Gastroesophageal sphincter (tissue), 4 donors: ENCODE data around the gene RNF150. TPM values are rescaled to one million over a fixed set of nuclear protein-coding genes. Genes with fewer than 3 reads are reported as not detected.
"Not testable (repeated sequence)": the region's sequence is repeated elsewhere in the genome, so short reads cannot be mapped to it uniquely, and the experiment has no call there.

Experiments
- ATAC-seq: fragments of 150-250 bp; one replicate; pipeline ENCODE4 v1.9.1; 2016; ENCODE audit warnings: mild to moderate bottlenecking, moderate library complexity
- H3K27ac ChIP-seq, 4 donors: fragments of 200-600 bp; sonication (generic) in 3 of 4; 1 replicate in 3 of 4; 2 replicates in 1 of 4; pipeline ENCODE4 v1.5.1; 2016 to 2019
- H3K27me3 ChIP-seq: fragments of 200-600 bp; sonication (generic); one replicate; pipeline ENCODE4 v1.5.1; 2019
- H3K36me3 ChIP-seq, 2 donors: fragments of 200-600 bp; sonication (generic); one replicate each; pipeline ENCODE4 v1.5.1; 2019; ENCODE audit warnings: control low read depth in 1 of 2
- H3K4me1 ChIP-seq, 3 donors: fragments of 200-600 bp; sonication (generic); 1 replicate in 2 of 3; 2 replicates in 1 of 3; pipeline ENCODE4 v1.5.1; 2016 to 2019; ENCODE audit warnings: control low read depth in 2 of 3
- H3K4me3 ChIP-seq, 2 donors: fragments of 200-600 bp; sonication (generic); one replicate each; pipeline ENCODE4 v1.5.1; 2019; ENCODE audit warnings: mild to moderate bottlenecking in 1 of 2, moderate library complexity in 1 of 2
- H3K9me3 ChIP-seq, 3 donors: fragments of 200-600 bp; sonication (generic); one replicate each; pipeline ENCODE4 v1.5.1; 2017 to 2019; ENCODE audit warnings: control low read depth in 2 of 3
- CTCF ChIP-seq, 4 experiments: fragments of 200-600 bp in 2 of 4; fragments of 450-650 bp in 2 of 4; sonication (generic) in 1 of 4; IDR thresholded peaks; one replicate each; pipeline ENCODE4 v1.5.1; 2017 to 2019; ENCODE audit warnings: antibody characterized with exemption in 4 of 4, mild to moderate bottlenecking in 2 of 4, moderate library complexity in 2 of 4
- EP300 ChIP-seq: sonication (generic); formaldehyde crosslinking; IDR thresholded peaks from one replicate; pipeline ENCODE4 v1.6.1; 2017; ENCODE audit warnings: antibody characterized with exemption, mild to moderate bottlenecking
- POLR2A ChIP-seq, 2 donors: fragments of 450-650 bp; IDR thresholded peaks; one replicate each; pipeline ENCODE4 v1.6.1; 2017; ENCODE audit warnings: antibody characterized with exemption in 2 of 2, mild to moderate bottlenecking in 2 of 2, moderate library complexity in 1 of 2
- POLR2AphosphoS5 ChIP-seq: sonication (generic); formaldehyde crosslinking; IDR thresholded peaks from one replicate; pipeline ENCODE4 v1.6.1; 2017; ENCODE audit warnings: antibody characterized with exemption
- WGBS, 2 donors: methylation state at CpG; one replicate each; pipeline ENCODE4 v1.1.5; 2018; ENCODE audit warnings: low coverage in 1 of 2; 5-methylcytosine and 5-hydroxymethylcytosine counted together
- total RNA-seq, 4 donors: library from RNA; depleted of rRNA; stranded (reverse); fragments of >200 nt; gene quantifications; one replicate each; pipeline ENCODE4 v1.1.0, GENCODE V29; 2016

RNF150 gene
- total RNA-seq, 4 donors from 2014 or later, result 36.5 to 70.5 (median 59.9) TPM

DNA sequence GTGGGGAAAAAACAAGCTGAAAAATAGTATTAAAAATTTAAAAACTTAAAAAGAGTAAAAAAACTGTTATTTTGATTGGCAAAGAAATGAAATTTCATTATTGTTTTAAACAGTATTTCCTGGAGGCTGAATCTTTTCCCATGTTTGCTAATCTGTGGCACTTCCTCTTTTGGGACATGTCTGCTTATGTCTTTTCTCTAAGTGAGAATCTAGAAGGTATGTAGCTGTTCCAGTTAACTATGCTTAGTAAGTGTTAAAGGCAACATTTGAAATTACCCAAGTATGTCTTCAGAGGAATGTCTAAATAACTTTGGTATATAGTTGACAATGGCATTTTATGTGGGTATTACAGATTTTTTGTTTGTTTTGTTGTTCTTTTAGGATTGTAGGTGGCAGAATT, 295.5 kb downstream of the RNF150 start:
- no peak for ATAC-seq
- Histone ChIP-seq H3K9me3 (peaks cover 0 to 7% (median 0%) of the 10 kb centered on the region in 3 donors), H3K36me3 (no peaks in the 10 kb centered on the region), H3K27ac (no peak overlapping the region), H3K27me3 (no peaks in the 10 kb centered on the region), H3K4me1 (peaks cover 0 to 18% (median 0%) of the 10 kb centered on the region in 3 donors), H3K4me3 (no peak overlapping the region)
- TF ChIP-seq CTCF (IDR thresholded peaks at IDR 0.05) (no peak), POLR2A (IDR thresholded peaks at IDR 0.05) (no peak), POLR2AphosphoS5 (no peak), EP300 (no peak)

- no peak for ATAC-seq
- Histone ChIP-seq H3K27ac (peak overlapping the region in 1 of 4 donors; percentile 1), H3K9me3 (no peaks in the 10 kb centered on the region), H3K4me3 (no peak overlapping the region), H3K27me3 (no peaks in the 10 kb centered on the region), H3K4me1 (peaks cover 0 to 12% (median 0%) of the 10 kb centered on the region in 3 donors), H3K36me3 (no peaks in the 10 kb centered on the region)
- WGBS, 2 donors, result 23 to 26% methylated on average over 6 to 7 of the region's 7 CpGs
- no peak for TF ChIP-seq EP300
- peak in 1 of 4 experiments; percentile 24 for TF ChIP-seq CTCF (IDR thresholded peaks at IDR 0.05)
- TF ChIP-seq POLR2AphosphoS5, result peak; percentile 8
Measured at GRCh38 chr4:140834839-140835495, 298.3 kb downstream of the RNF150 start.

- no peak for ATAC-seq
- no peaks in the 10 kb centered on the region for H3K36me3 ChIP-seq
- no peaks in the 10 kb centered on the region for H3K27me3 ChIP-seq
- TF ChIP-seq EP300, result no peak
- no peak for TF ChIP-seq POLR2AphosphoS5
- no peak for TF ChIP-seq CTCF (IDR thresholded peaks at IDR 0.05)
- H3K4me1 ChIP-seq, result peaks cover 0 to 4% (median 0%) of the 10 kb centered on the region in 3 donors
- H3K27ac ChIP-seq, result no peak overlapping the region
- H3K4me3 ChIP-seq, result no peak overlapping the region
- 89 to 100% methylated on average over 1 to 3 of the region's 4 CpGs for WGBS, 2 donors
- H3K9me3 ChIP-seq, result no peaks in the 10 kb centered on the region
Measured at GRCh38 chr4:140833280-140833679, 300.0 kb downstream of the RNF150 start.

- TF ChIP-seq CTCF (IDR thresholded peaks at IDR 0.05), result no peak
- TF ChIP-seq POLR2AphosphoS5, result no peak
- TF ChIP-seq POLR2A (IDR thresholded peaks at IDR 0.05), result no peak
- TF ChIP-seq EP300, result no peak
- H3K4me3 ChIP-seq, result no peak overlapping the region
- ATAC-seq, result no peak
Measured at GRCh38 chr4:140829825-140830224, 303.4 kb downstream of the RNF150 start.

GRCh38 chr4:140826701-140827027, 306.6 kb downstream of the RNF150 start:
- Histone ChIP-seq H3K4me3 (no peak overlapping the region), H3K36me3 (no peaks in the 10 kb centered on the region), H3K4me1 (no peaks in the 10 kb centered on the region), H3K27me3 (no peaks in the 10 kb centered on the region), H3K9me3 (no peaks in the 10 kb centered on the region), H3K27ac (no peak overlapping the region)
- ATAC-seq, result no peak
- WGBS, 2 donors, result 93 to 100% methylated on average over 1 to 2 of the region's 2 CpGs
- TF ChIP-seq POLR2AphosphoS5, result no peak
- TF ChIP-seq EP300, result no peak
- TF ChIP-seq CTCF (IDR thresholded peaks at IDR 0.05), result no peak
- no peak for TF ChIP-seq POLR2A (IDR thresholded peaks at IDR 0.05)

More at GRCh38 chr4:140829825-140830224, 303.4 kb downstream of the RNF150 start:
- H3K27ac ChIP-seq, result no peak overlapping the region
- no peaks in the 10 kb centered on the region for H3K27me3 ChIP-seq
- peaks cover 0 to 2% (median 0%) of the 10 kb centered on the region in 3 donors for H3K4me1 ChIP-seq
- no peaks in the 10 kb centered on the region for H3K36me3 ChIP-seq
- no peaks in the 10 kb centered on the region for H3K9me3 ChIP-seq

DNA sequence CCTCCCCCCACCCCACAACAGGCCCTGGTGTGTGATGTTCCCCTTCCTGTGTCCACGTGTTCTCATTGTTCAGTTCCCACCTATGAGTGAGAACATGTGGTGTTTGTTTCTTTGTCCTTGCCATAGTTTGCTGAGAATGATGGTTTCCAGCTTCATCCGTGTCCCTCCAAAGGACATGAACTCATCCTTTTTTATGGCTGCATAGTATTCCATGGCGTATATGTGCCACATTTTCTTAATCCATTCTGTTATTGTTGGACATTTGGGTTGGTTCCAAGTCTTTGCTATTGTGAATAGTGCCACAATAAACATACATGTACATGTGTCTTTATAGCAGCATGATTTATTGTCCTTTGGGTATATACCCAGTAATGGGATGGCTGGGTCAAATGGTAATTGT, 312.7 kb downstream of the RNF150 start:
- 91 to 96% methylated on average over 2 to 3 of the region's 3 CpGs for WGBS, 2 donors
- H3K4me3 ChIP-seq, H3K27ac ChIP-seq, H3K36me3 ChIP-seq, H3K27me3 ChIP-seq, H3K9me3 ChIP-seq, ATAC-seq, H3K4me1 ChIP-seq: not testable (repeated sequence)
